ENCODE measurements around the gene C3orf49.

The C3orf49 gene

DNA sequence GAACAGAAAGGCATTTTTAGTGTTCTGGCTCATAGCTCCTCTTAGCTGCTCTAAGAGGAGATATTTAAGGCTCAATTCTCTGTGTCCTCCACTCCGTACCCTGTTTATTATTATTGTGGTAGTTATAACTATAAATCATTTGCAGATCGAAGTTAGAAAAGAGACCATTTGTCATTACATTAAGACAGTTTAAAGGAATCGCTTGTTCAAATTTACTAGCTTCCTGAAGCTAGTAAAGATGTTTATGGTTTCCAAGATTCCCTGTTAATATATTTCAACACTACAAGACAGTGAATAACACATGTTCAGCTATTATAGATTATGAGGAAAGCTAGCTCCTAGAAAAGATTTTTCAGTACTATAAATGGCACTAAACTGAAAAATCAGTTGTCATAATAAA, 57.2 kb downstream of the C3orf49 start:
- H3K4me3 ChIP-seq (replicated peaks; ENCODE audit: low read depth, low read length) = no peak overlapping the region
- no peak for DNase-seq (ENCODE audit: low read depth)
- TF ChIP-seq CTCF (IDR thresholded peaks at IDR 0.05; ENCODE audit: low read length, missing control alignments) = no peak

DNA sequence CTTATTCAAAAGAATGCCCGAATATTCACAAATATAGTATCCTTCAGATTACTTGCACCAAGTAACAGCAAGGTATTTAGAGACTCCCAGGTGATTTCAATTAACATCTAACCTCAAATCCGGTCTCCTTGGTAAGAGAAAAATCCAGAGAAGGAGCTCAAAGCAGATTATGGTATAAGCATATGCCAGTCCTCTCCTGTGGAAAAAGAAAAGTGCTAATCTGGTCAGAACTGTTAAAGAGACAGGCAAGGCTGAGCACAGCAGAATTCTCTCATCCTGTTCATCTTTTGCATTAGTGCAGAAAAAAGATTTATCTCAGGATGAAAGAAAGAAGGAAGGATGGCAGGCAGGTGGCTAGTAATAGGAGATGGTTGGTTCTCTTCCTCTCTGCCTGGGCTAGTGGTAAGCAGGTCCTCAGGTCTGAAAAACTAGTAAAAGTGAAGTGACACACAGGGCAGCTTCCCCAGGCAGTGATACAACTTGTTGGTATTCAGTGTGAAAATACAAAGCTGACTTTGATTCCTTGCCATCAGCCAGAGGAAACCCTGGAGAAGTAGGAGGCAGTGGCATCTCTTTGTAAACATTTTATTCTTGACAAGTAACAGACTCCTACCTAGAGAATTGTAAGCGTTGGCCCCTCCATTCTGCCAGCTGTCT, 58.8 kb downstream of the C3orf49 start:
- DNase-seq (ENCODE audit: low read depth) = no peak
- TF ChIP-seq CTCF (IDR thresholded peaks at IDR 0.05; ENCODE audit: low read length, missing control alignments) = no peak
- no peak overlapping the region for H3K4me3 ChIP-seq (replicated peaks; ENCODE audit: low read depth, low read length)

DNA sequence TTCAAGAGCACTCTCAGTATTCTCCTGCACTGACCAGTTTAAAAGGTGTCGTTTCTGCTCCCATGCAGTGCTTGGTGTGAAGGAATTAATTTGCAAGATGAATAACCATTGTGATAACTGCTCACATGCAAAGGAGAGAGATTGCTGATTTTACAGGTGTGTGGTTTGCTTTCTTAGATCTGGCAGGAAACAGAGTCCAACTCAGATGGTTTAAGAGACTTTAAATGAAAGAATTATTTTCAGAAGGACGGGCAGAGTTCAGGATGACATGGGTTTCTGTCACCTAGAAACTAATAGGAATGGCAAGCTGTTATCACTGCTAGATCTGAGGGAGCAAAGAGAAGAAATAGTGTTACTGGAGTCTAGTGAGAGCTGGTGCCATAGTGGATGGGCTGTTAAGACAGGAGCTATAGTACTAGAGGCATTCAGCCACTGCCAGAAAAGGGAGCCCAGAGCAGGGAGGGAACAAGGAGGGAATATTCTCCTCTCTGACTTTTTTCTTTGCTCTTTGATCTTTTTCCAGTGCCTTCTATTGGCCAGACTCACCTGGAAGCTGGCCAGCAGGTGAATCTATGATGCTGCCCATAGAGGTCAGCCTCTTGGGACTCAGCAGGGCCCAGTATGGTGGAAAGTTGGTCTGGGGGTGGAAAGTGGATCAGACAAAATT, 59.4 kb downstream of the C3orf49 start:
- TF ChIP-seq CTCF (IDR thresholded peaks at IDR 0.05; ENCODE audit: low read length, missing control alignments) = no peak
- no peak overlapping the region for H3K4me3 ChIP-seq (replicated peaks; ENCODE audit: low read depth, low read length)
- DNase-seq (ENCODE audit: low read depth) = no peak

DNA sequence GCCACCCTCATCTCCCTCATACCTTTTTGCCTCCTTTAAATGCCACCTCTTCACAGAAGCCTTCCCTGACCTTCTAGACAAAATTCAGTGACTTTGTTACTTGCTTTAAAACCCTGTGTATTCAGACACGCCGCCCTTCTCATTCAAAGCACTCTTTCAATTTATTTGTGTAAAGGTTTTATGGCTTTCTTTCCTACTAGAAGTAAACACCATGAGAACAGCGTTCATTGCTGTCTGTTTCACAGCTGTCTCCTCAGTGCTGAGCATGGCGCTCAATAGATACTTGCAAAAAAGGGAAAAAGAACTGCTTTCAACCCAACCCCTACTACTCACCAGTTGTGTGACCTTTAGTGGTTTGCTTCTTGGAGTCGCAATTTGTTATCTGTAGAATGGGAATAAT, 61.6 kb downstream of the C3orf49 start:
- TF ChIP-seq CTCF (IDR thresholded peaks at IDR 0.05; ENCODE audit: low read length, missing control alignments) = no peak
- no peak for DNase-seq (ENCODE audit: low read depth)
- no peak overlapping the region for H3K4me3 ChIP-seq (replicated peaks; ENCODE audit: low read depth, low read length)

GRCh38 chr3:63886858-63887257, 67.8 kb downstream of the C3orf49 start:
- TF ChIP-seq CTCF (IDR thresholded peaks at IDR 0.05; ENCODE audit: low read length, missing control alignments) = no peak
- no peak for DNase-seq (ENCODE audit: low read depth)
- H3K4me3 ChIP-seq (replicated peaks; ENCODE audit: low read depth, low read length) = no peak overlapping the region

DNA sequence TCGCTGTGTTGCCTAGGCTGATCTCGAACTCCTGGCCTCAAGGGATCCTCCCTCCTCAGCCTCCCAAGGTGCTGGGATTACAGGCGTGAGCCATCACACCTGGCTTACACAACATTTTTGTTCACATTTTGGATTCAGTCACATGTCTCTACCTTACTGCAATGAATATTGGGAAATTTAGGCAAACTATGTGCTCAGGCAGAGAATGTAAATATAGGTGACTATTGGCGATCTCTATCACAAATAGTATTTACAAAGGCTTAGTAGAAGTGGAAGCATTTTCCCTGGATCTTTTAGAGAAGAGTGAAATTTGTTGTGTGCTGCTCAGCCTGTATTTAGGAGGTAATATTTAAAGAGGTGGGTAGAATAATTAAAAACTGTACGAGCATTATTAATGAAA, 72.4 kb downstream of the C3orf49 start:
- no peak overlapping the region for H3K4me3 ChIP-seq (replicated peaks; ENCODE audit: low read depth, low read length)
- DNase-seq (ENCODE audit: low read depth) = no peak
- TF ChIP-seq CTCF (IDR thresholded peaks at IDR 0.05; ENCODE audit: low read length, missing control alignments) = no peak
